ENCODE data around the gene CGGBP1.
"Not testable (repeated sequence)": the region's sequence is repeated elsewhere in the genome, so short reads cannot be mapped to it uniquely, and the experiment has no call there.

CGGBP1 gene

GRCh38 chr3:88034491-88035275 is 24.1 kb downstream of the CGGBP1 start:
- no peak for DNase-seq (ENCODE audit: low read depth in 1 of 2, low spot score in 1 of 2)

GRCh38 chr3:88033808-88034207 is 25.0 kb downstream of the CGGBP1 start:
- no peak for DNase-seq (ENCODE audit: low read depth in 1 of 2, low spot score in 1 of 2)

GRCh38 chr3:88033079-88033478 is 25.7 kb downstream of the CGGBP1 start:
- DNase-seq (ENCODE audit: low read depth in 1 of 2, low spot score in 1 of 2) = no peak

GRCh38 chr3:88032245-88032644 is 26.6 kb downstream of the CGGBP1 start:
- DNase-seq (ENCODE audit: low read depth in 1 of 2, low spot score in 1 of 2) = no peak

GRCh38 chr3:88031642-88032077 is 27.1 kb downstream of the CGGBP1 start:
- DNase-seq (ENCODE audit: low read depth in 1 of 2, low spot score in 1 of 2) = no peak

- DNase-seq (ENCODE audit: low read depth in 1 of 2, low spot score in 1 of 2) = no peak
These were observed 28.6 kb downstream of the CGGBP1 start for GRCh38 chr3:88030210-88030609.

GRCh38 chr3:88028876-88029275 is 29.9 kb downstream of the CGGBP1 start:
- DNase-seq (ENCODE audit: low read depth in 1 of 2, low spot score in 1 of 2) = no peak

GRCh38 chr3:88025001-88025552 is 33.7 kb downstream of the CGGBP1 start:
- no peak for DNase-seq (ENCODE audit: low read depth in 1 of 2, low spot score in 1 of 2)

- no peak for DNase-seq (ENCODE audit: low read depth in 1 of 2, low spot score in 1 of 2)
These were observed 39.8 kb downstream of the CGGBP1 start for GRCh38 chr3:88019024-88019423.

- not testable (repeated sequence) for DNase-seq (ENCODE audit: low read depth in 1 of 2, low spot score in 1 of 2)
These were observed 43.1 kb downstream of the CGGBP1 start for GRCh38 chr3:88015656-88016055.

- no peak for DNase-seq (ENCODE audit: low read depth in 1 of 2, low spot score in 1 of 2)
These were observed 45.2 kb downstream of the CGGBP1 start for GRCh38 chr3:88013592-88013991.

- no peak for DNase-seq (ENCODE audit: low read depth in 1 of 2, low spot score in 1 of 2)
These were observed 48.0 kb downstream of the CGGBP1 start for GRCh38 chr3:88010810-88011209.

GRCh38 chr3:88009066-88009465 is 49.7 kb downstream of the CGGBP1 start:
- DNase-seq (ENCODE audit: low read depth in 1 of 2, low spot score in 1 of 2) = no peak

- DNase-seq (ENCODE audit: low read depth in 1 of 2, low spot score in 1 of 2) = no peak
These were observed 53.7 kb downstream of the CGGBP1 start for GRCh38 chr3:88005066-88005465.

- no peak for DNase-seq (ENCODE audit: low read depth in 1 of 2, low spot score in 1 of 2)
These were observed 55.6 kb downstream of the CGGBP1 start for GRCh38 chr3:88003115-88003755.

- DNase-seq (ENCODE audit: low read depth in 1 of 2, low spot score in 1 of 2) = no peak
These were observed 56.4 kb downstream of the CGGBP1 start for GRCh38 chr3:88002448-88002847.
